ENCODE data around the gene HCN4.

DNA sequence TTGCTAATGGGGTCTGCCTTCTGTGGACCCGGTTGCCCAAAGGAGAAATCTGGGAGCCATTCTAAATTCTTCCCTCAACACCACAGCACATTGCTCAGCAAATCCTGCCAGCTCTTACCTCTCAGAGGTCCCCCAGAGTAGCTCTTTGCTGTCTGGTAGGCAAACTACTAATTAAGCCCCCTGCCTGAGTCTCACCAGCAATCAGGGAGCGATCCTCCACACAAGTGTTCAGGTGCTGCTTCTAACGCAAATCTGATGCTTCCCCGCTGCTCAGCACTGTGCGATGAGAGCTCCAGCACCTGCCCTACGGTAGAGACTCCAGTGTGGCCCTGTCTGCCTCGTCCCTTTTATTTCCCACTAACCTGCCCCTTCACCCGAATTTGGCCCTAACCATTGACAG lies 60.5 kb downstream of the HCN4 start:
- no peak for TF ChIP-seq CTCF (IDR thresholded peaks at IDR 0.05)
- TF ChIP-seq NFYB (CRISPR knock-in tag; conservative IDR thresholded peaks at IDR 0.05; ENCODE audit: low read depth), result no peak
- no peak for TF ChIP-seq MLX (CRISPR knock-in tag; IDR thresholded peaks at IDR 0.05)
- no peak for TF ChIP-seq ZNF396 (CRISPR knock-in tag; IDR thresholded peaks at IDR 0.05; ENCODE audit: borderline replicate concordance)
- TF ChIP-seq ATF6 (CRISPR knock-in tag; IDR thresholded peaks at IDR 0.05), result no peak
- no peak for TF ChIP-seq CREB1 (CRISPR knock-in tag; IDR thresholded peaks at IDR 0.05)
- no peak for TF ChIP-seq MAX (CRISPR knock-in tag; IDR thresholded peaks at IDR 0.05)
- TF ChIP-seq TEAD4 (CRISPR knock-in tag; IDR thresholded peaks at IDR 0.05), result no peak
- no peak for TF ChIP-seq CBFB (CRISPR knock-in tag; IDR thresholded peaks at IDR 0.05; ENCODE audit: low read depth)
- no peak for TF ChIP-seq SMAD3 (CRISPR knock-in tag; IDR thresholded peaks at IDR 0.05; ENCODE audit: borderline replicate concordance)

Measured in WTC11 (cell line).